ENCODE data around the gene TULP4. TPM values are rescaled to one million over a fixed set of nuclear protein-coding genes. Genes with fewer than 3 reads are reported as not detected.

TULP4 gene
- total and polyA plus RNA-seq, 2 of the 8 experiments (the other 6 are each of a cell fraction or from before 2014, with no cell fraction given) = 7.7 to 51.6 TPM

GRCh38 chr6:158303210-158303731, 9.0 kb upstream of the TULP4 start:
- Histone ChIP-seq H3K14ac (ENCODE audit: insufficient read length) (no peak overlapping the region), H2BK15ac (ENCODE audit: low read length) (no peak overlapping the region), H3K23ac (ENCODE audit: insufficient read length) (no peak overlapping the region), H4K91ac (replicated peaks; ENCODE audit: insufficient read length, low read length) (no peak overlapping the region), H3K9me3 (ENCODE audit: insufficient read depth in 2 of 2, low read depth in 1 of 2, low read length in 1 of 2) (0 out of 4 replicates have a peak, but pooled peaks cover 0 to 4% of the 10 kb centered on the region in 2 experiments), H3K27ac (ENCODE audit: low read depth, low read length) (no peak overlapping the region), H3K79me1 (ENCODE audit: low read depth, low read length) (no peaks in the 10 kb centered on the region), H3K23me2 (ENCODE audit: low read depth, low read length) (no peaks in the 10 kb centered on the region; the same call in 1 of the 2 replicates), H2BK120ac (replicated peaks; ENCODE audit: low read depth, low read length) (no peak overlapping the region), H3K4me3 (ENCODE audit: extremely low read depth in 1 of 4, insufficient read depth in 2 of 4, low read depth in 3 of 4, low read length in 4 of 4) (no peak overlapping the region), H4K20me1 (replicated peaks in 1 of 2; ENCODE audit: control insufficient read depth in 1 of 2, insufficient read depth in 2 of 2, low read length in 2 of 2) (no peaks in the 10 kb centered on the region), H3K4me2 (ENCODE audit: insufficient read depth in 1 of 2, low read depth in 2 of 2, low read length in 2 of 2) (no peak overlapping the region), H3K9ac (replicated peaks in 1 of 4; ENCODE audit: extremely low read depth in 1 of 4, low read depth in 3 of 4, low read length in 3 of 4) (no peak overlapping the region), H2BK5ac (ENCODE audit: low read depth, low read length) (no peak overlapping the region), H3K27me3 (replicated peaks in 1 of 4; ENCODE audit: control insufficient read depth in 3 of 4, extremely low read depth in 1 of 4, insufficient read depth in 3 of 4, low read length in 3 of 4) (peaks cover 0 to under 1% (median 0%) of the 10 kb centered on the region in 4 experiments; a peak in 1 of 7 replicates), H4K5ac (ENCODE audit: insufficient read length, low read depth, low read length) (no peak overlapping the region), H2BK20ac (ENCODE audit: low read length) (no peak overlapping the region), H3K36me3 (ENCODE audit: control insufficient read depth in 2 of 4, insufficient read depth in 4 of 4, low read length in 3 of 4) (no peaks in the 10 kb centered on the region; a peak in 2 of 8 replicates), H3K79me2 (ENCODE audit: control insufficient read depth in 1 of 2, insufficient read depth in 2 of 2, low read length in 2 of 2) (0 out of 4 replicates have a peak, but pooled peaks cover 0 to 2% of the 10 kb centered on the region in 2 experiments), H2AK5ac (ENCODE audit: low read depth, low read length) (no peak overlapping the region), H3K4ac (replicated peaks; ENCODE audit: insufficient read length, low read depth, low read length) (no peak overlapping the region), H3K4me1 (replicated peaks in 1 of 4; ENCODE audit: control insufficient read depth in 3 of 4, insufficient read depth in 4 of 4, low read length in 3 of 4) (no peaks in the 10 kb centered on the region), H2AFZ (ENCODE audit: low read length) (no peak overlapping the region), H3K56ac (replicated peaks; ENCODE audit: insufficient read length, low read depth, low read length) (no peak overlapping the region), H2BK12ac (ENCODE audit: low read depth, low read length) (no peak overlapping the region), H3K18ac (ENCODE audit: extremely low read depth, low read length) (no peak overlapping the region), H4K8ac (ENCODE audit: extremely low read depth, insufficient read depth, low read length) (no peak overlapping the region)
- no peak for DNase-seq (ENCODE audit: low read depth in 1 of 2, low spot score in 2 of 2)
- ChIA-PET CTCF (ENCODE audit: partially characterized antibody) (no interaction called here), POLR2A (ENCODE audit: partially characterized antibody) (interaction anchor here (1.3 kb wide), 1 partner anchor 8 kb away, joined by 4 read pairs; no protein-coding TSS in a partner anchor)
- FAIRE-seq = no peak
- 81% methylated on average over 7 of the region's 7 CpGs; no CpG with 5 or more reads in 1 of the 2 experiments for WGBS, 2 experiments (ENCODE audit: extremely low coverage in 1 of 2, insufficient coverage in 1 of 2, insufficient read length in 1 of 2, insufficient replicate concordance in 2 of 2, low coverage in 1 of 2, low lambda C conversion rate in 2 of 2, missing lambda C conversion rate in 1 of 2)
